AG08396 (cell line): ENCODE data around the gene PARD3B.

ENCODE experiments used
- DNase-seq: peaks from one replicate; pipeline ENCODE4 v3.0.0; 2012; ENCODE audit warnings: low spot score, mixed read lengths

Gene PARD3B

DNA sequence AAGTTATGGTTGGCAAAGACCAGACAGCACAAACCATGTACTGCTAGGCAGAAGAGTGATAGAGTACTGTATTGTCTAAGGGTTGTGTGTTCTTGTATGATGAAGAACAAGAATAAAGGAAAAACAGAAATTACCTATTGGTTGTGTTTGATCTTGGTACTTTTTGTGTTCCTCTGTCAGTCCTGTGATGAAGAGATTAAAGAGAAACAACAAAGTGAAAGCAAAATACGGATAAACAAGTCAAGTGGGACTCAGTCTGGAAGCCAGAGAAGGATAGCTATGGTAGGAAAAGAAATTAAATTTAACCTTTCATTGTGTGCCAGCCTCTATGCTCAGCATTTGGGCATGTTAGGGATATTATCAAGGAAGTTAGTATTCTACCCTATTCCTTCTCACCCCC, 413.1 kb downstream of the PARD3B start:
- no peak for DNase-seq

DNA sequence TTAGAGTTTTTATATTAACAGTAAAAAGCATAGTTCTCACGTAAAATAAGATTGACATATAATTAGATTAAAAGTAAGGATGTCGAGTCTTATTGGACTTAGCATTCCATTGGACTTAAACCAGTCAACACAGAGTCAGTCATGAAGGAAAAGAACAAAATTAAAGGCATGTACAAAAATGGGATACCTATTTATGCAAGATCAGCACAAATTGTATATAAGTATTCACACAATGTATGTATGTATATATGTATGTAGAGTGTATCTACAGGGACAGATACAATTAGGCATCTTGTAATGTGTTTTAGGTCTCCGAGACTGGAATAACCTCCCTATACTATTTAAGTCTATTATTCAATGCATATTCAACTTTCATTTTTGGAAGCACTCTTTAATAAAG, 419.1 kb downstream of the PARD3B start:
- DNase-seq, result no peak

GRCh38 chr2:204966245-204966644, 421.0 kb downstream of the PARD3B start:
- DNase-seq, result no peak

GRCh38 chr2:204967199-204967960, 422.1 kb downstream of the PARD3B start:
- DNase-seq, result no peak

DNA sequence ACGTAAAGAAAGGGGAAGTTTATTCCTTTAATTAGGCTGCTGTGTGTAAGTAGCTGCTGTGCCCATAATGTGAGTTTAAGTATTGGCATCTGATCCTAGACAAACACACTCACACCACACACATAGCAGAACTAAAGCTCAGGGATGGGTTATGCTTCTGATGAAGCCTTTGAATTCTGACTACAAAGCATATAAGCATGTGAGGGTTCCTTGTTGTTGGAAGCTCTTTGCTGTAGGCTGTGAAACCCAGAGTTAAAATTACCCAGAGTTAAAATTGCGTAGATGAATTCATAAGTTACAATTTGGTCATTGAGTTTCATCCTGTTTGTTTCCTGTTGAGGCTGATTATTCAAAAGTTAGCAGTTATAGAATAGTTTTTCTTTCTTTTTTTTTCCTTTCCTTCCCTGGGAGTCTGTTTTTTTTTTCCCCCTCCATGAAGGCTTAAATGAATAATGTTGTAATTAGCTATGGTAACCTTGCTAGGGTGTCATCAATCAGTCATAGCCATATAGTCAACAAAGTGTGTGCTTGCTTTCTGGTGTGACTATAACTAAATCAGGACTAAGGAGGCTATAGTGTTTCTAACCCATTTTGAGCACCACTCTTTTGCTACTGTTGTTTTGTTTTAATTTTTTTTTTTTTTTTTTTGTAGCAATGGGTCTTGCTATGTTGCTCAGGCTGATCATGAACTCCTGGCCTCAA, 426.1 kb downstream of the PARD3B start:
- no peak for DNase-seq

GRCh38 chr2:204972161-204972560, 426.9 kb downstream of the PARD3B start:
- no peak for DNase-seq

- no peak for DNase-seq
Measured at GRCh38 chr2:204972606-204973336, 427.5 kb downstream of the PARD3B start.

DNA sequence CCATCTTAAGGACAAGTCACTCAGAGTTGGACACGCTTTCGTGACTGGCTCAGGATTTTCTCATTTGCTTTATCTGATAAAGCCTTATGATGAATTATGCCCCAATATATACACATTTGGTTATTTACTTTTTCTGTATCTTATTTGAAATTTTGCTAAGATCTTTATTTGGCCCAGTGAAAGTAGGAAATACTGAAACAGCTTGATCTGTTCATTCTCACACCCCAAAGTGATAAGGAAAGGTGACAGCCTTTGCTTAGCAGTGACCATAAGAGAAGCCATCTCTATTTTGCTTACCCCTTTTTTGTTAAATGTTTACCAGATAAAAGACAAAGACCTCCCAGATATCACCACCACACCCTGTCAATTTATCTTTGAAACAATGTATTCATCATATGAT, 428.3 kb downstream of the PARD3B start:
- DNase-seq, result no peak

GRCh38 chr2:204974487-204974886, 429.2 kb downstream of the PARD3B start:
- no peak for DNase-seq

GRCh38 chr2:204977914-204978313, 432.6 kb downstream of the PARD3B start:
- no peak for DNase-seq

DNA sequence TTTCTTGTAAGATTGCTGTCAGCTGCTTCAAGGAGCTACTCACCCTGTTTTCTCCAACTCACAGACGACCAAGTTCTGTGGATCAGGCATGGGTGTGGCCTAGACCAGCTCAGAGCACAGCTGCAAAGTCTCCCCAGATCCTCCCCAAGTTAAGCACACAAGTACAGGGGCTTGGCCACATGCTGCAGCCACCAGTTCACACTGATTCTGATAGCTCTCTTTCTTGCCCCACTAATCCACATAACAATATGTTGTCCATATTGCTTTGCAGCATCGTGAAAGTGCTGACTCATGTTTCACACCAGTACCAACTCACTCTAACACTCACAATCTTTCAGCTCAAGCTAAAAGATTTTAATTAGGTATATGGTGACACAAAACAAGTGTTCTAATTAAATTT, 437.0 kb downstream of the PARD3B start:
- DNase-seq, result peak; percentile 13

GRCh38 chr2:204984518-204984917, 439.2 kb downstream of the PARD3B start:
- DNase-seq, result peak; percentile 13

DNA sequence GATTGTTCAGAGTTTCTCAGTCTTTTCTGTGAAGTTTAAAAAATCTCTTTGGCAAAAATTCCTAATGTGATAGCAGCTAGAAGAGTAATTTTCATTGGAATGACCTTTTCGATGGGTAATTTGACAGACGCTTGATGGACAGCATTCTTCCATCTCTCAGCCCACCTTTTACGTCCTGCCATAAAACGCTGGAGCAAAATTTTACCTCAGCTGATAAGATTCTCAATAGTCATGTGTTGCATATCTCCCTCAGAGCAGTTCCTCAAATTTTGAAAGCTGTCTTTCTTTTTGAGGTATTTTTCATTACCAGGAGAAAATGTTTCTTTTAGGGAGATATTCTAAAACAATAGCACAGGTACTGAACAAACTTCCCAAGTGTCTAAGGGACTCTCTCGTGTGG, 441.4 kb downstream of the PARD3B start:
- no peak for DNase-seq

- no peak for DNase-seq
Measured at GRCh38 chr2:204988836-204989235, 443.6 kb downstream of the PARD3B start.

DNA sequence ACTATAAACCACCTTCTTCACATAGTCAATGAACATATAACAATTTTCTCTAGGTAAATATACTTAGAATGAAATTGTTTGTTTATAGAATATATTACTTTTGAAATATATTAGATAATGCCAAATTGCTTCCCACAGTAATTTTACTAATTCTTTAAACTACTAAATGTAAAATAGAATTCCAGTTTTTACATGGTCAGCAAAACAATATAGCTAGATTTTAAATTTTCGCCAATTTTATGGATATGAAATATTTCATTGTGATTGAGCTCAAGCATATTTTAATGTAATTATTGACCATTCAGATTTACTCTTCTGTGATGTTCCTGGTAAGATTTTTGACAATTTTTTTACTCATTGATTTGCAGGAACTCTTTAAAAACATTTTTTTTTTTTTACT, 444.6 kb downstream of the PARD3B start:
- no peak for DNase-seq

- no peak for DNase-seq
Measured at GRCh38 chr2:205001300-205001966, 456.2 kb downstream of the PARD3B start.

DNA sequence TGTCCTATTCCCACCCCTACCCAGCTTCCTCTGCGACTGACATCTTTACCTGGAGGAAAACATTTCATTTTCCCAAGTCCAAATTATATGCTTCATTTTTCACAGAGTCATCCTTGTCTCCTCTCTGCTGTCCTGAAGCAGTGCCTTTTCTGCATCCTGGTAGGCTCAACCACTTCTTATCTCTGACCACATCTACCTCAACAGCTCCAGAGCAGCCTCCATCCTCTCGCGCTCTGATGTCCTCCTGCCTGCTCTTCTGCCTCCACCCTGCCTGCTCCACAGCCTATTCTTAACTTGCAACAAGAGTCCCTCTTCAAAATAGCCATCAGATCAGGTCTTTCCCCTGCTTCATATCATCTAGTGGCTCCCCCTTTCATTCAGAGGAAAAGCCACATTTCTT, 457.1 kb downstream of the PARD3B start:
- no peak for DNase-seq

- no peak for DNase-seq
Measured at GRCh38 chr2:205003288-205003687, 458.0 kb downstream of the PARD3B start.

- no peak for DNase-seq
Measured at GRCh38 chr2:205010196-205010595, 464.9 kb downstream of the PARD3B start.

DNA sequence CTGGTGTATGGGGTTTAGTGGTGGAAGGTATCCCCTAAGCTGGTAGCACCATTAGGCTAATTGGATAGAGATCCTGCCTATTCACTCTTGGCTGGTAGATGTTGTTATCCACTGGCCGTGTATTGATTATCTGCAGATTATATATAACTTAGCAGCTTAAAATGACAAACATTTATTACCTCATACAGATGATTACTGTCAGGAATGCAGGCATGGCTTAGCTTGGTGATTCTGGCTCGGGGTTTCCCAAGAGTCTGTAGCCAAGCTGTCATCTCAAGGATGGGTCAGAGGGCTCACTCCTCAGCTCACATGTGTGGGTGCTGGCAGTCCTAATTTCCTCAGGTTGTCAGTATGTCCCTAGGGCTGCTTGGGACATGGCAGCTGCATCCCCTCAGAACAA, 465.8 kb downstream of the PARD3B start:
- DNase-seq, result no peak

GRCh38 chr2:205012961-205013360, 467.7 kb downstream of the PARD3B start:
- DNase-seq, result no peak

GRCh38 chr2:205013586-205013985, 468.3 kb downstream of the PARD3B start:
- DNase-seq, result no peak
